Cerebellar cortex (tissue), 1 donor: Measurements from ENCODE around the gene FSTL5.
A peak's percentile ranks its signal among the peaks of the same experiment; 100 is the strongest.
"Not testable (repeated sequence)": the region's sequence is repeated elsewhere in the genome, so short reads cannot be mapped to it uniquely, and the experiment has no call there.

Experiments
- DNase-seq: peaks from one replicate; pipeline ENCODE4 v3.0.0-alpha.2; 2015; ENCODE audit warnings: low spot score

Gene FSTL5

GRCh38 chr4:162163892-162164759, at the start of gene FSTL5:
Gene FSTL5 (minus strand): TSS chr4:162164000. CDS start chr4:162111396, 52,604 bp downstream.
- DNase-seq = peak; percentile 97

GRCh38 chr4:162209706-162210105, 45.9 kb upstream of the FSTL5 start:
- no peak for DNase-seq

- not testable (repeated sequence) for DNase-seq
Observed at GRCh38 chr4:162203478-162203877, 39.7 kb upstream of the FSTL5 start.

- no peak for DNase-seq
Observed at GRCh38 chr4:162201673-162202072, 37.9 kb upstream of the FSTL5 start.

GRCh38 chr4:162170509-162170908, 6.7 kb upstream of the FSTL5 start:
- no peak for DNase-seq

- DNase-seq = peak; percentile 39
Observed at GRCh38 chr4:162164906-162165510, 1.2 kb upstream of the FSTL5 start.

GRCh38 chr4:162162672-162163071, 1.1 kb downstream of the FSTL5 start:
- peak; percentile 62 for DNase-seq

- peak; percentile 52 for DNase-seq
Observed at GRCh38 chr4:162157241-162157640, 6.6 kb downstream of the FSTL5 start.

- DNase-seq = peak; percentile 56
Observed at GRCh38 chr4:162154862-162155540, 8.8 kb downstream of the FSTL5 start.

GRCh38 chr4:162151850-162152249, 11.9 kb downstream of the FSTL5 start:
- no peak for DNase-seq

GRCh38 chr4:162151386-162151785, 12.4 kb downstream of the FSTL5 start:
- peak; percentile 47 for DNase-seq

- no peak for DNase-seq
Observed at GRCh38 chr4:162149644-162150043, 14.2 kb downstream of the FSTL5 start.

- DNase-seq = no peak
Observed at GRCh38 chr4:162140051-162140683, 23.6 kb downstream of the FSTL5 start.

- no peak for DNase-seq
Observed at GRCh38 chr4:162139412-162139811, 24.4 kb downstream of the FSTL5 start.

GRCh38 chr4:162131256-162131655, 32.5 kb downstream of the FSTL5 start:
- no peak for DNase-seq

GRCh38 chr4:162126729-162127128, 37.1 kb downstream of the FSTL5 start:
- DNase-seq = peak; percentile 75

GRCh38 chr4:162117051-162117450, 46.7 kb downstream of the FSTL5 start:
- peak; percentile 64 for DNase-seq

GRCh38 chr4:162116095-162116779, 47.6 kb downstream of the FSTL5 start:
- no peak for DNase-seq

GRCh38 chr4:162115333-162115732, 48.5 kb downstream of the FSTL5 start:
- peak; percentile 46 for DNase-seq

- DNase-seq = no peak
Observed at GRCh38 chr4:162111078-162111477, 52.7 kb downstream of the FSTL5 start.

GRCh38 chr4:162104459-162105124, 59.2 kb downstream of the FSTL5 start:
- no peak for DNase-seq
